Neural cell (in vitro differentiated cells): ENCODE data around the gene CFAP61. TPM values are rescaled to one million over a fixed set of nuclear protein-coding genes. Genes with fewer than 3 reads are reported as not detected.

ENCODE experiments used
- H2AFZ ChIP-seq: fragments of 200-600, 300-800 bp; sonication (generic), shearing (Covaris generic); 2 replicates; pipeline ENCODE4 v1.6.0; 2014; ENCODE audit warnings: low read depth, mild to moderate bottlenecking, antibody characterized with exemption, low read length, moderate library complexity
- H3F3A ChIP-seq: fragments of 200-600 bp; shearing (Covaris generic); 2 replicates; pipeline ENCODE4 v1.6.1; 2016; ENCODE audit warnings: mild to moderate bottlenecking, moderate library complexity, mixed read lengths, antibody characterized with exemption, low read length; ENCODE audit not compliant: insufficient read depth, poor library complexity, severe bottlenecking
- H3K27ac ChIP-seq: fragments of 200-600, 300-800 bp; sonication (generic), shearing (Covaris generic); 2 replicates; pipeline ENCODE4 v1.5.1; 2014; ENCODE audit warnings: mild to moderate bottlenecking, low read length, moderate library complexity
- H3K27me3 ChIP-seq: fragments of 300-800, 200-600 bp; sonication (generic), shearing (Covaris generic); 2 replicates; pipeline ENCODE4 v1.6.0; 2014; ENCODE audit warnings: mild to moderate bottlenecking, low read depth, low read length, moderate library complexity; ENCODE audit not compliant: insufficient read depth
- H3K36me3 ChIP-seq: fragments of 300-800, 200-600 bp; sonication (generic), shearing (Covaris generic); 2 replicates; pipeline ENCODE4 v1.5.1; 2014; ENCODE audit warnings: mild to moderate bottlenecking, antibody characterized with exemption, low read length, moderate library complexity; ENCODE audit not compliant: insufficient read depth
- H3K4me2 ChIP-seq: fragments of 300-800, 200-600 bp; sonication (generic), shearing (Covaris generic); 2 replicates; pipeline ENCODE4 v1.6.0; 2014; ENCODE audit warnings: mild to moderate bottlenecking, low read length
- H3K4me3 ChIP-seq: fragments of 300-800, 200-600 bp; sonication (generic), shearing (Covaris generic); 2 replicates; pipeline ENCODE4 v1.5.1; 2014; ENCODE audit warnings: mild to moderate bottlenecking, low read length, moderate library complexity
- H3K79me2 ChIP-seq: fragments of 200-600 bp; shearing (Covaris generic); replicated peaks from 2 replicates; pipeline ENCODE4 v1.6.0; 2014; ENCODE audit warnings: mild to moderate bottlenecking, low read length, moderate library complexity; ENCODE audit not compliant: insufficient read depth
- H3K9ac ChIP-seq: fragments of 300-800, 200-600 bp; sonication (generic), shearing (Covaris generic); 2 replicates; pipeline ENCODE4 v1.6.1; 2016; ENCODE audit warnings: mild to moderate bottlenecking, low read length, mixed read lengths
- H3K9me2 ChIP-seq: fragments of 200-600 bp; shearing (Covaris generic); 2 replicates; pipeline ENCODE4 v1.6.1; 2016; ENCODE audit warnings: mild to moderate bottlenecking, low read length, mixed read lengths; ENCODE audit not compliant: insufficient read depth
- H3K9me3 ChIP-seq: fragments of 200-600, 300-800 bp; sonication (generic), shearing (Covaris generic); 2 replicates; pipeline ENCODE4 v1.6.1; 2016; ENCODE audit warnings: mild to moderate bottlenecking, mixed run types, low read length, moderate library complexity, mixed read lengths
- H4K20me1 ChIP-seq: fragments of 200-600 bp; shearing (Covaris generic); 2 replicates; pipeline ENCODE4 v1.6.1; 2016; ENCODE audit warnings: mild to moderate bottlenecking, mixed run types; ENCODE audit not compliant: insufficient read depth
- CTCF ChIP-seq: fragments of 450-650 bp; IDR thresholded peaks from 2 replicates; pipeline ENCODE4 v1.5.1; 2014; ENCODE audit warnings: antibody characterized with exemption, mild to moderate bottlenecking, moderate library complexity; ENCODE audit not compliant: poor library complexity, severe bottlenecking
- EP300 ChIP-seq: fragments of 450-650 bp; conservative IDR thresholded peaks from 2 replicates; pipeline ENCODE4 v1.6.1; 2014; ENCODE audit warnings: antibody characterized with exemption, mild to moderate bottlenecking, moderate library complexity; ENCODE audit not compliant: poor library complexity, severe bottlenecking
- EZH2 ChIP-seq: fragments of 200-600, 300-800 bp; shearing (Covaris generic), sonication (generic); IDR thresholded peaks from 2 replicates; pipeline ENCODE4 v1.6.1; 2014; ENCODE audit warnings: antibody characterized with exemption, low read length, borderline replicate concordance, mild to moderate bottlenecking; ENCODE audit not compliant: insufficient read depth, poor library complexity, severe bottlenecking
- MXI1 ChIP-seq: fragments of 450-650 bp; conservative IDR thresholded peaks from 2 replicates; pipeline ENCODE4 v1.6.1; 2014; ENCODE audit warnings: antibody characterized with exemption, mild to moderate bottlenecking; ENCODE audit not compliant: poor library complexity, severe bottlenecking
- RAD21 ChIP-seq: fragments of 450-650 bp; conservative IDR thresholded peaks from 2 replicates; pipeline ENCODE4 v1.6.1; 2014; ENCODE audit warnings: antibody characterized with exemption, mild to moderate bottlenecking, moderate library complexity
- REST ChIP-seq: IDR thresholded peaks from 2 replicates; pipeline ENCODE4 v1.6.1; 2012; ENCODE audit warnings: borderline replicate concordance
- TAF1 ChIP-seq: IDR thresholded peaks from 2 replicates; pipeline ENCODE4 v1.6.1; 2012; ENCODE audit warnings: low read depth
- polyA plus RNA-seq: library from polyadenylated mRNA; depleted of rRNA; stranded (reverse); fragments of >200 nt; gene quantifications from 2 replicates; pipeline ENCODE4 v1.2.3, GENCODE V29; 2014

Gene CFAP61
- polyA plus RNA-seq, 1 donor from 2014 or later, result 0.42 TPM

GRCh38 chr20:20253039-20253743 is 200.9 kb downstream of the CFAP61 start:
- Histone ChIP-seq H3K4me3 (no peak overlapping the region), H3K27ac (no peak overlapping the region), H3K9me3 (no peaks in the 10 kb centered on the region), H3K27me3 (no peaks in the 10 kb centered on the region), H3K9me2 (no peaks in the 10 kb centered on the region), H4K20me1 (no peaks in the 10 kb centered on the region), H3K4me2 (no peak overlapping the region), H3F3A (no peaks in the 10 kb centered on the region), H3K9ac (no peak overlapping the region), H3K79me2 (no peaks in the 10 kb centered on the region), H3K36me3 (no peaks in the 10 kb centered on the region), H2AFZ (no peak overlapping the region)
- no peak for TF ChIP-seq REST

- H3K79me2 ChIP-seq, result no peaks in the 10 kb centered on the region
- no peaks in the 10 kb centered on the region for H3K9me3 ChIP-seq
- no peaks in the 10 kb centered on the region for H3F3A ChIP-seq
- H3K9ac ChIP-seq, result no peak overlapping the region
- H3K36me3 ChIP-seq, result no peaks in the 10 kb centered on the region
- H3K27me3 ChIP-seq, result no peaks in the 10 kb centered on the region
- no peak overlapping the region for H3K27ac ChIP-seq
- TF ChIP-seq MXI1 (no peak), EZH2 (no peak), TAF1 (no peak), CTCF (no peak), RAD21 (no peak)
- no peaks in the 10 kb centered on the region for H4K20me1 ChIP-seq
- no peak overlapping the region for H3K4me2 ChIP-seq
- H3K9me2 ChIP-seq, result no peaks in the 10 kb centered on the region
- H3K4me3 ChIP-seq, result no peak overlapping the region
- no peak overlapping the region for H2AFZ ChIP-seq
Measured at GRCh38 chr20:20253744-20254330, 201.5 kb downstream of the CFAP61 start.

- no peak overlapping the region for H3K4me2 ChIP-seq
- H3K27ac ChIP-seq, result no peak overlapping the region
- H3K9me3 ChIP-seq, result no peaks in the 10 kb centered on the region
- H3K9ac ChIP-seq, result no peak overlapping the region
- H4K20me1 ChIP-seq, result no peaks in the 10 kb centered on the region
- H2AFZ ChIP-seq, result no peak overlapping the region
- H3K9me2 ChIP-seq, result no peaks in the 10 kb centered on the region
- no peaks in the 10 kb centered on the region for H3K27me3 ChIP-seq
- H3K36me3 ChIP-seq, result no peaks in the 10 kb centered on the region
- H3K4me3 ChIP-seq, result no peak overlapping the region
- TF ChIP-seq MXI1 (no peak), EP300 (no peak), RAD21 (no peak)
- no peaks in the 10 kb centered on the region for H3K79me2 ChIP-seq
- H3F3A ChIP-seq, result no peaks in the 10 kb centered on the region
Measured at GRCh38 chr20:20255099-20255498, 202.8 kb downstream of the CFAP61 start.
